ENCODE measurements around the gene HOXC11.

Gene HOXC11

DNA sequence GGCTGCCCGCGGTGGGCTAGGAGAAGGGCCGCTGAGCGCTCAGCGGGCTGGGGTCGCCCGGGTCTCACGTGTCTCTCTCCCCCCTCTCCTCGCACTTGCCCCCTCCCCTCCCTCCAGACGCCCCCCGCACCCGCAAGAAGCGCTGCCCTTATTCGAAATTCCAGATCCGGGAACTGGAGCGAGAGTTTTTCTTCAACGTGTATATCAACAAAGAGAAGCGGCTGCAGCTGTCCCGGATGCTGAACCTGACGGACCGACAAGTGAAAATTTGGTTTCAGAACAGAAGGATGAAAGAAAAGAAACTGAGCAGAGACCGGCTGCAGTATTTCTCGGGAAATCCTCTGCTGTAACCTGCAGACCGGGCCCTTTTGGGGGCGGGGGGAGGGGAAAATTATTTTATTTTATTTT lies 2.1 kb downstream of the HOXC11 start:
- DNase-seq = no peak

DNA sequence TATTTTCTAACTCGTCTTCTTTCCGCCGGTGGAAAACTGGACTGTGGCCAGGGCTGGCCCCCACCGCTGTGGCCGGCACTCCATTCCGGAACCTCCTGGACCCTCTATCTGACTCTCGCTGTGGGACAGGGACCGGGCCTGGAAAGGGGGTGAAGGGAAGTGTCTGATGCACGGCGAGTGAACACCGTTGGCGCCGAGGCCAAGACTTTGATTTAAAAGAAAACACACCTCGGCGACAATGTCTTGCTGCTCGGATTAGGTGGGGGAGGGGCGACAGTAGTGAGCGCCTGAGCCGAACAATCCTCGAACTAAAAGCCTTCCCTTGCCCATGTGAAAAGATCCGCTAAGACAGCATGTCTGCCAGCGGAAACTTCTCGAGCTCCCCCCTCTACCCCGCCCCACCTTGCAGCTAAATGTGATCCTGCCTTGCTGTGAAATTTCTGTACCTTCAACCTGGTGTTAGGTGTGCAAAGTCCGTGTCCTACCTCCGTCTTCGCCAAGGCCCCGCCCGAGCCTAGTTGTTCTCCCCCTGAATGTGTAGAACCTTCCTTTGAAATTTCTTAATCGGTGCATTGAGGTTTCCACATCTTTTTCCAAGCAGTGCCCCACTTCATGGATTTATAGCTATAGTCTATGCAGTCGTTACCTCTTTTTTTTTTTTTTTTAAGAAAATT lies 2.7 kb downstream of the HOXC11 start:
- no peak for DNase-seq

DNA sequence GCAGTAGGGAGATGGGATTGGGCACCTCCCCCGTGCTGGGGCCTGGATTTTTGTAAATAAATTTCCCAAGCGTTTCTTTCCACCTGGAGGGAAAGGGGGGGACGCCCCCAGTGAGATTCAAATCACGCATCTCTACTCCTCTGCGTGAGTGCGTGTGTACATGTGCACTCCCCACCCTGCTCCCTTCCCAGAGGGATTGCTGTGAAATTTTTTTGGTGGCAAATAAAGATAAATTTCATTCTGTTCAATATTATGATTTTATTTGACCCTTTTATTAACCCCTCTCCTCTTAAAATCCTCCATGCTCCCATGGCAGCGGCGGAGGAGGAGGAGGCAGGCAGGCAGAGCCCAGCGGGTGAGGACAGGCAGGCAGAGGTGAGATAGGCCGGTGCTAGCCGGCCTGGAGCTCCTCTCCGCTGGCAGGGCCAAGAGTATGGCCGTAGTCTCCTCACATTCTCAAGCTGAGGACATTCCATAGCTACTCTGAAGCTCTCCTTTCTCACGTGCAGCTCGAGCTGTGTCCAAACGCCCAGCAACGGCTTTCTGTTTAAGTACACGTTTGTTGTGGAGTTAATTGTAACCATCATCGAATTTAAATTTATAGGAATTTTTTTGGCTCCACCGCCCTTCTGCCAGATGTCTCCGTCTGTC lies 3.4 kb downstream of the HOXC11 start:
- no peak for DNase-seq

DNA sequence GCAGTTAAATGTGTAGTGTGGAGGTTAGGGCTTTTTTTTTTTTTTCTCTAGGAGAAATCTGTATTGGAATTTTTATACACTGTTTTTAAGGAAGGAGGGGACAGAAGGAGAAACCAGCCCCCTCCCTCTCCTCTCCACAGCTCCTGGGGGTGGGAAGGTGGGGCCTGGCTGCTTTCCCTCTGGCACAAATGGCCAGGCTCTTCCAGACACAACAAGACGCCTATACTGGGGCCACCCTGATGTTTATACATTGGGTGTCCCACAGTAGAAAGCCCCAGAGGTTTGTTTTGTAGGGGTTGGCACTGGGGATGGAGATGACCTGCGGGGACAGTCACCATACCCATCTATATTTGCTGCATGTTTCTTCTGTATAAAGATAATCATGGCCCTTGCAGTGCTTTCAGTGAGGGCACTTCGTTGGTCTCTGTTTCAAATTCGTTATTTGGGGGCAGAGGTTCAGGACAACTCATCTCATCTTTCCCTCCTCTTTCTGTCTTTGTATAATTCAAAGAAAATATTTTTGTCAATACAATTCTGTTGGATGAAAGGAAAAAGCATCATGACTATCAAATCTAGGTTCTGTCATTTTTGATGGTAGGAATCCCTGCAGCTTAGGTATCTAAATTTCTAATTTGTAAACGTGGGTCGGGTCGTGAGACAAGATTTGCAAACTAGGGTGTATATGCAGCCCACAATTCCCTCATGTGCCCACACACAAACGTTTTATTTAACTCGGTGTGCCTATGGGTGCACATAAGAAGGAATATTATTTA lies 4.1 kb downstream of the HOXC11 start:
- no peak for DNase-seq

DNA sequence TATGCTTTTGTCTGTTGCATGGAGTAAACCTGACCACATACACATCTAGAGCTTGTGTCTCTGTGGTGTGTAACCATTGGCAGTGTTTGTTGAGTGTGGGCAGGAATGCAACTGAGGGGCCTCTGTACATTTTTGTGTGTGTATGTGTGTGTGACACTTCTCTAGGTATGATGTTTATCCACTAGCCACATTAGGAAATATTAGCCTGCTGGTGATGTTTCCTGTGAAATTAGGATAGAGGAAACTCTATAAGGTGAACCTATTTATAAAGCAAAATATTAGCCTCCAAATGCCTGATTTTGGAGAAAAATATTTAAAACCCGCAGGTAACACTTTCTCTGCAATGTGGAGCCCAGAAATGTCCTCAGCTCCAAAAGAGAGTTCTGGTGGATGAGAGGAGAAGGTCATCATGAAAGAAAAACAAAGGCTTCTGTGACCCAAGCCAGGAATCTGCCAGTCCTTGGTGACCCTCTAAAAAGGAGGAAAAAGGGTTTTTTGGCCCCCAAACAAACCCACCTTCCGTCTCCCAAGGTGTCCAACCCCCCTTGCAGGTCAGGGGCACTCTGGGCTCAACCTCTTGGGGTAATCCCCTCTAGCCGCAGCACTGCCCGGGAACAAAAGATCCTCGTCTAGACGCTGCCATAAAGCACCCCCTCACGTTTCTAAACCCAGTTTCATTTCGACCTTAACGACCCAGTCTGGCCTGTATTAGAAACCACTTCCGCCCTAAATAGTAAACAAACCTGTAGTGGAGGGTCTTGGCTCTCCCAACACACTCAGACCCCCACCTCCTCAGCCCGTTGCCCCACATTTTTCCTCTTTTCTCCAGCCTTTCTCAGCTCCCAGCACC lies 4.9 kb downstream of the HOXC11 start:
- no peak for DNase-seq

DNA sequence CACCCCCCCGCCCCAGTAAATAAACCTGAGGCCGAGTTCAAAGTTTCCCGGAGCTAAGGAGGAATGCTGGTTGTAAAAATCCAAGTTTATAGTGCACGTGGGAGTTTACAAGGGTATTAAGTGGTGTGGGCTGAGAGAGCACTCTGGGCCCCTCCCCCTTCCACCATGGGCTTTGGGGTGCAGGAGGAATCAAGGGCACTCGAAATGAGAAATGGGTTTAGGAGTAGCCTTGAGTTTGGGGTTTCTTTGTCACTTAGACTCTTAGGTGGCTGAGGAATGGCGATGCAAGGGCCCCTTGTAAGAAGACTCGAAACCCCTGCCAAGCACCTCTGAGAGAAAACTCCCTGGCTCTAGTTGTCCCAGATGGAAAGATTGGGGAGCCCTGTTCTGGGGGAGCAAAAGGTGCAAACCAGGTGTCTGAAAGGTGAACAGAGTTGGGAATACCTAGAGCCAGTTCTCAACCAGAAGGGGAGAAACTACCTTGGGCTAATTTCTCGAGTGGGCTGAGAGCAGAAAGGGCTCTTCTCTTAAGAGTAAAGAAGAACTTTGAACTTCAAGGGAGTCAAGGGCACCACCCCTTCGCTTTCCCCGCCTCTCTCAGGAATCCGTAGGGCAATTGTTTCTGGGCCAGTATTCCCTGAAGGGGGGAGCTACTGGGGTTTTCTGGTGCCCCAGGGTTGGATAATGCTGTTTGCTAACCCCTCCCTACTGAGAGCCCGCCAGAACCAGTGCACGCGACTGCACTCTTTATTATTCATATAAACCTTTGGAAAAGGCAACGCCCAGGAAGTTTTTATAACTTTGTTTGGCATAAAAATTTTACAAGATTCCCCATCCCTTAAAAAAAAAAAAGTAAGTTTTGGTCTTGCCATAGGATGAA lies 5.8 kb downstream of the HOXC11 start:
- no peak for DNase-seq

DNA sequence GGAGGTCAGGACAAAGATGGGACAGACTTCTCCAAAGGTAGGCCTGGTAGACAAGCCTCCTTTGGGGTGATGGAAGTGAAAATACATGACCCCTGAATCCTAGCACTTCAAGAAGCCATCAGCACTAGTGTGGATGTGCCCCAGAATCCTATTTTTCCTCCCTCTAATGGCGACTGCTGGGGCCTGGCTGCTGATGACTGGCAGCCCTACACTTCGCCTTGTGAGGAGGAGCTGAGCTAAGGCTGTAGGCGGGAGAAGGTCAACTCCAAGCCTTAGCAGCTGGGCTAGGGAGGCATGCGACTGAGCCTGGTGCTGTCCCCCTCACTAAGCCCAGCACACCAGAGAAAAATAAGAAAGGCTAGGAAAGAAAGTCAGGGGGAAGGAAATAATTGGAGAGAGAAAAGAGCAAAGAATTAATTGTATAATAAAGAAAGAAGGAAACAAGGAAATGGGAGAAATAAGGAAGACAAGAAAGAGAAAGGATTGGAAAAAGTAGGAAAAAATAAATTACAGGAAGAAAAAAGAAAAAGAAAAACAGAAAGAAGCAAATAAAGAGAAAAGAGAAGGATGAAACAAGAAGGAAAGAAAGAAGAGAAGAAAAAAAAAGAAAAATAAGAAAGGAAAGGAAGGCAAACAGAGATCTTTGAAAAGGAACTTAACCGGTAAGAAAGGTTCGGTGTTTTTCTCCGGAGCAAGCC lies 7.3 kb downstream of the HOXC11 start:
- no peak for DNase-seq

DNA sequence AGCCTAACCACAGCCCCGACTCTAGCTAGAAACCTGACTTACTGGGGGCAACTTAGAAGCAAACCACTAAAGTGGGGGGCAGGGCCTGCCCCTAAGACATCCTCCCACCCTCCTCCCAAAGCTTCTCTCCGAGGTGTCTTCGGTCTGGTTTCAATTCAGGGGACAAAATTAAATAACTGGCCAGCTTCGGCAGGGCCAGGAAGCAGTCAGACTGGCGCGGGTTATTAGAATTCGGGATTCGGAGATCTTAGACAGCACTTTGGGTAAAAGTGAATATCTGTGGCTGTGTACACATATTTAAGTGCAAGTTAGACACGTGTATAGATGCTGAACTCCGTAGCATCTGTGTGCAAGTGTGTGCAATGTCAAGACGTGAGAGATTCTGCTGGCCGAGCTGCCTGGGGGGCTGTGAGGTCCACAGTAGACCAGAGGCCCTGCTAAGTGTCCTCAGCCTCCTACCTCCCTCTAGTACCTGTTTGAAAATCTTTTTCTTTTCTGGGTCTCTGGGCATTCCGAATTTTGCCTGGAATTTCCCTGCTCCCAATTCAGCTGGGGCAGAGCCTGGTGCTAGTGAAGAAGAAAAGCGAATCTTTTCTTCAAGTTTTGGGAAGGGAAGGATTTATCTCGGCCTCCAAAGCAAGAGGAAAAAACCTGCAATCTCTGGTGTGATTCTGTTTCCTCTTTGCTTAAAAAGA lies 8.0 kb downstream of the HOXC11 start:
- no peak for DNase-seq

DNA sequence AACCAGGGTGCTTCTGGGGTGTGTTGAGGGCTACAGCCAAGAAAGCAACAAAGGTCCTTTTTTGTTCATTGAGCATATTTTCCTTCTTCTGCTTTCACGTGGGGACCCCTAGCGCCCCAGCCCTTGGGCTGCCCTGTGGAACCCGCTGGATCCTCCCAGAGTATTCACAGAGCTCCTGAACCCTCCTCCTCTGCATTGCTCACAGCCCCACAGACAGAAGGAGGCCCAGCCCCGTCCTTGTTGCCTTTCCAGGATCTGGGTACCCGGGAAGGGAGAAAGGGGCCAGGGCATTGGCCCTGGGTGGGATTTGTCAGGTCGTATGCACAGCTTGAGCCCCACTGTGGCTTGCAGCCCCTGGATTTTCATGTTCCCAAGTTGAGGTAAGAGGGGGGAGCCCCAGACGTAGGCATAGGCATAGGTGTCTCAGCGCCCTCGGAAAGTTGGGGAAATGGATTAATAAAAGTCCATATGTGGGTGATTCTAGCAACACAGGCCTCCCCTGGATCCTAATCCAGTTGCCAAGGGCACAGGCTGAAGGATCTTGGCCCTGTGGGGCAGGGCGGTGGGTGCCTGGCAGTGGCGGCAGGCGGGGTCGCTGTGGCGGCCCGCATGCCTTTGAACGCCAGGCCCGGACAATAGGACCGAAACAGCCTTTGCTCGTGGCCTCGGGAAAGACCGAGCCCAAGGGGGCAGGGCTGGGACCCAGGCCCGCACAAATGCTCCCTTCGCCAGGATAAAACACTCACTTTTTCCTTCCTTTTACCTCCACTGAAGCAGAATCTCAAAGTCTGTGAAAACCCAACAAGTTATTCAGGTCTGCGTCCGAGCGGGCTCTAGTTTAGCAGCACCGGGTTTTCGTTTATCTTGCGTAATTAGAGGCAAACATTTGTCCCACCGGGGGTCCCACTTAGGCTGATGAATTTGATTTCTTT lies 9.0 kb downstream of the HOXC11 start:
- DNase-seq = no peak

DNA sequence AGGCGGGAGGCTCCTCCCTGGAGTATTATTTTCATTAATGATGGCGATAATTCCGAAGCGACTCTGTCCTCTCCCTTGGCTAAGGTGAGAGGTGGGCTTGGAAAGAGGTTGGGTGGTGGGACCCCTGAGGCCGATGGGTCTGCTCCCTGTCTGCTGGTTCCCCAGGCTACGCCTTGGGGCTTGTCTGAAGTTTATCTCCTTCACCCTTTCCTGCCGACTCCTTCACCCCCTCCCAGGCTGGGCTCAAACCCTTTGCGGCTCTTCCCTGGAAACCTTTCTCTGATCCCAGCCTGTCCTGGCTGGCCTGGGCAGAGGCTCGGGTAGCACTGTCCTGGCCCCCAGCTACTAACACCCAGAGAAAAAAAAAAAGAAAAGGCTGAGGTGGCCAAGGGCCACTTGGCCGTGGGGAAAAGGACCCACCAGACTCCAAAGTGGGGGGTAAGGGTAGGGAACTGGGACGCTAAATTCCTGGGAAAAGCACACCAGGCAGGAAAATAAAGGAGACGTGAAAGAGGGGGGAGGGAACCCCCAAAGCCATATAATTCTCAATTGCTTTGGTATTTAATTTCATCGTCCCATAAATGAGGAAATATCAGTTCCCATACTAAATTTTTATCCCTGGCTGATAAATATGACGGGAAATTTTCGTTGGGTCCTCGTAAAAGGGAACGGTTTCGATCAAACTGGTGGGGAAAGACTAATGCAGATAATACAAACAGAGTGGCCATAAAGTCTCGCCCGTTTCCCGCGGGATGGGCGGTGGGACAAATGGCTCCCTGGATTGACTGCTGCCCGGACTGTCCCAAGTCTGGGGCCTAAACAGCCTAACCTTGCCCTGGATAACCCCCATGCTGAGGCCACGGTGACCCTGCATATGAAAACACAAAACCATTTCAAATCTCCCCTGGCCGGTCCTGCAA lies 10.0 kb downstream of the HOXC11 start:
- DNase-seq = no peak

DNA sequence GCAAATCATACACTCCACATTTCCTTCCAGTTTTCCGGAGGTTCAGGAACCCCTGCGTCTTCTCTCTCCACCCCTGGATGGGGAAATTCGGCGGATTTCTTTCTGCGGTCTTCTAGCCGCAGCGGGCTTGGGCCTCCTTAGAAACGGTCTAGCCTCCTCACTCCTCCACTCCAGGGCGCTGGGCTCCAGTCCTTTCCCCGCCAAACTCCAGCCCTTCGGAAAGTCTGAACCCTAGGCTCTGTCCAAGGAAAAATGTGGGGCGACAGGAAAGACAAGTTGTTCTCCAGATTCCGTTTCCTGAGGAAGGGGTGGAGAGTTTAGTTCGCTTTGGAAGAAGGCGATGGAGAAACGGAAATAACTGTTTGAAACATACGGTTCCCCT lies 10.6 kb downstream of the HOXC11 start:
- DNase-seq = no peak

DNA sequence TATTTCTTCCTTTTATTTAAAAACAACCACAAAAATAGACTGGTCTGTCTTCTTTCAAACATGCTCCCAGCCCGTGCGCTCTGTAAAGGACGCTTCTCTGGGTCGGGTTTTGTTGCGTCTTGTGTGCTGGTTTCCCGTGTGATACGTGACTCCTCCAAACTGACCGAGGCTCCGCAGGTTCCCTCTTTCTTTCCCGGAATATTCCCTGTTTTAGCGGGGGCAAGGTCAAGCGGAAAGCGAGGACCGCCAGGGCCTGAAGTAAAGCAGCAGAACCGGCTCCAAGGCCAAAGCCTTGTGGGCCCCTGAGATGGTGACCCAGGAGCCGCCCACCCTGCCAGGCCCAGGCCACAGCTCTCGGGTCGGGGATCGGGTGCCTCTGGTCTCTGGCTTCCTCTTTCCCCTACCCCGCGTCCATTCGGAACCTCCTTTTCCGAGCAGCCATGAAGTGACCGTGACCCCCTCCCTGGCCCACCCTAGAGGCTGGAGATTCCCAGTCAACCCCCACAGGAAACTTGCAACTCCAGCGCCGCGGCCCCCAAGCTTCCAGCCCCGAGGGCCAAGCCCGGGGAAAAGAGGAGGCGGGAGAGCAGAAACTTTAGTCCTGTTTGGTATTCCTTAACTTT lies 11.1 kb downstream of the HOXC11 start:
- no peak for DNase-seq

DNA sequence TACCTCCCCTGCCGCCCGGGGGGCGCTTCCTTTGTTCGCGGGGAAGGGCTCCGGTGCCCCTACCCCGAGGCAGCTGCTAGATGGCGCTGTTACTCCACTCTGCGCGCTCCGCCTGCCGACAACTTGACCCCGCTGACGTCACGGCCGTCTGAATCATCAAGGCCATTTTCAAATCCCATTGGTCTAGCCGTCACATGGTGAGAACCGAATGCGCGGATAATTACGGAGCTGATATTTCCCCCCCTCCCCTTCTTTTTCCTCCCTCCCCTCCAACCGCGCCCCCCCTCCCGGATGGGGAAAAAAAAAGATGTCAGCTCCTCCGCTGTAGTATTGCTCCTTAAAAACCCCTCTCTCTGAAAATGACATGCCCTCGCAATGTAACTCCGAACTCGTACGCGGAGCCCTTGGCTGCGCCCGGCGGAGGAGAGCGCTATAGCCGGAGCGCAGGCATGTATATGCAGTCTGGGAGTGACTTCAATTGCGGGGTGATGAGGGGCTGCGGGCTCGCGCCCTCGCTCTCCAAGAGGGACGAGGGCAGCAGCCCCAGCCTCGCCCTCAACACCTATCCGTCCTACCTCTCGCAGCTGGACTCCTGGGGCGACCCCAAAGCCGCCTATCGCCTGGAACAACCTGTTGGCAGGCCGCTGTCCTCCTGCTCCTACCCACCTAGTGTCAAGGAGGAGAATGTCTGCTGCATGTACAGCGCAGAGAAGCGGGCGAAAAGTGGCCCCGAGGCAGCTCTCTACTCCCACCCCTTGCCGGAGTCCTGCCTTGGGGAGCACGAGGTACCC lies 12.2 kb downstream of the HOXC11 start, which contains the start of gene HOXC10:
Gene HOXC10 (plus strand): TSS at position 246 of the 791 bp plus-strand sequence. CDS start 114 bp downstream, at position 360.
- peak; percentile 80 for DNase-seq

DNA sequence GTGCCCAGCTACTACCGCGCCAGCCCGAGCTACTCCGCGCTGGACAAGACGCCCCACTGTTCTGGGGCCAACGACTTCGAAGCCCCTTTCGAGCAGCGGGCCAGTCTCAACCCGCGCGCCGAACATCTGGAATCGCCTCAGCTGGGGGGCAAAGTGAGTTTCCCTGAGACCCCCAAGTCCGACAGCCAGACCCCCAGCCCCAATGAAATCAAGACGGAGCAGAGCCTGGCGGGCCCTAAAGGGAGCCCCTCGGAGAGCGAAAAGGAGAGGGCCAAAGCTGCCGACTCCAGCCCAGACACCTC lies 12.7 kb downstream of the HOXC11 start:
- no peak for DNase-seq

DNA sequence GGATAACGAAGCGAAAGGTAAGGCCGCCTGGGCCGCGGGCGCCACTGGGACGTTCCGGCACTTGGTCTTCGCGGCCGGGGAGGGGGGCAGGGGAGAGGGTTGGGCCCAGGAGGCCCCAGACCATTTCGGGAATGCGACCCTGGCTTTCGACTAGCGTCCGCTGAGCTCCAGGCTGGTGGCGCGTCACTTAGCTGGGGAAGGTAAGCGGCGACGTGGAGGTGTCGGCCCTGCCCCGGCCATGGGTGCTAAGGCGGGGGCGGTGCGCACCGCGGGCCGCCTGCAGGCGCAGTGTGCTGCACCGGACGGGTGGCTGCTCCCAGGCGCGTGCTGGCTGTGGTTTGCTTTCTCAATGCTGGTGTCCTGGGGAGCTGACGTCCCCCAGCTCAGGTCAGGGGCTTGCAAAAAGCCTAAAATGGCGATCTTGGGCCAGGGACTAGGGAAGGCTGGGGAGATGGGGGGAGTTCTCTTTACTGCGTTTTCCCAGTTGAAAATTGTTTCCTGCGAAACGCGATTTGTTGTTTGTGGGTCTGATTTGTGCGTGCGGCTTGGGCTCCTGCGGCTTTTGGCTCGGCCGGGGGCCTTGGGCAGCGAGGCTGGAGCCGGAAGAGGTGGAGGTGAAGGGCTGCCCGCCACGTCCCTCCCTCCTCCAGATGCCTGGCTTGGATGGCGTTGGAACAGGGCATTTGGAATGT lies 13.2 kb downstream of the HOXC11 start:
- DNase-seq = no peak

DNA sequence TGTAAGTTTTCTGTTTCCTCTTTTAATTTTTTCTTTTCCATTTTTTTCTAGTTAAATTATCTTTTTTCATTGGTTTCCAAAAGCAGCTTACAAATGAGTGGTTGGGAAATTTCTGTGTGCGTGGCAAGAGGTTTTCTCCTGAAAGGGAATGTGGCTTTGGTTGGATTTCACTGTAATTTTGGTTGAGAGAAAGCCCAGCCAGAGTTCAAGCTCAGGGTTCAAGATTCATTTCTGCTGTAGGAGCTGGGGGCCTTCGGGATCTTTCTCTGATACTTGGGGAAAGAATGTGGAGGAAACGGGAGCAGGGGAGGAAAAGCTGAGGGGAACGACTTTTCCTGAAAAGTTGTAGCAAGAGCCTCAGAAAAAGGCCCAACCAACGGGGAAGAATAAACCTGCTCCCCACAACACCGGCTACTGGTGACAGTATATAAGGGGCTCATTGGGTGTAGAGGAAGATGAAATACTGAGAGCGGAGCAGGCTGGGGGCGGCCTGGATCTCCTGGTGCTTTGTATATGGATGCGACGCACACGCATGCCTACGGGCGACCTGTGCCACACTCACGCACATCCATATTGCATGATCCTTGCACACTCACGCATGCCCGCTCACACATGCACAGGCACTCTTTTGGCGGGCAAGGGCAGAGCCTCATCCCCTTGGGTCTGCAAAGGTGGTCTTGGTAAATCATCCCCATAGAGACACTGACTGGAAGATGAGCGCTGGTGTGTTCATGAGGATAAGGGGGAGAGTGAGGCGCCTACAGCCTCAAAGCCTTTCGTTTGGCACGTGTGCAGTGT lies 14.0 kb downstream of the HOXC11 start:
- DNase-seq = no peak

All from NCI-H748 treated with DMSO at 0.1 percent for 48 hours (cell line).